Measurements from ENCODE around the gene HABP4. TPM values are rescaled to one million over a fixed set of nuclear protein-coding genes. Genes with fewer than 3 reads are reported as not detected.

HABP4 gene
- total RNA-seq, 1 donor from 2014 or later, result 15.8 TPM

DNA sequence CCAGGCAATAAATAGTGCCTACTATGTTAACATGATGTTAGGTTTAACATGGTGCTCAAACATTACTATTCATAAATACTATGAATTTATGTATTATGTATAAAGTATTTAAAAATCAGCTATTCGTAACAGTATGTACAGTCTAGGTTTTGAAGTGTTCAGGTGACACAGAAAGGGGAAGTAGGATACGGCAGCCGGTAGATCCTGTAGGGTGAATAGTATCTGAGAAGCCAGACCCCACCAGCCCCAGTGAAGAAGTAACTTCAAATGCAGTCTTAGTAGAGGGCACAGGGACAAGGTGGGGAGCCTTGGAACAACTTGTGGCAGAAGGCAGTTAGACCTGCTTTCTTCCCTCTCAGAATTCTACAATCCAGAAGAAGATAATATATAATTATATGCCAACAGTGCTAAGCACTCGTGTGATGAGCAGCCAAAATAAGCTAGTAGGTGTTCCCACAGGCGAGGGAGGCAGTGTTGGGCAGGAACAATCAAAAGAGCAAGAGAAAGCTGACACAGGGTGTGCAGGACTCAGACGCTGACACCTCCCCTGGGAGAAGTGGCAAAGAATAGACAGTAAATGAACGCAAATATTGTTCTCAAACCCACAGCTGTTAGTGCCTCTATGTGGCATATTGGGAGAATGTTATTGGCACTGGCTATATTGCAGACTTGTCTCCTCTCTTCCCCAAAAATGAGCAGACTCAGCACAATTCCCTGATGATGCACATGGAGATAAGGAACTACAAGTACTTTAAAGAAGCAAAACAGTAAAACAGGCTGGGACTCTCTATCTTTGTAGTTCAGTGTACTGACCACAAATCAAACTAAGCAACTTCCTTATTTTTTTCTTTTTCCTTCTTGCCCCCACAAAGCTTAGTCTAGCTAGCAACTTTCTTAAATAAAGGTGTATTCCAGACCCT lies 36.4 kb upstream of the HABP4 start:
- Mint-ChIP-seq H3K4me3 (ENCODE audit: unreplicated experiment) (no peak overlapping the region), H3K4me1 (ENCODE audit: unreplicated experiment) (peaks cover 18% of the 10 kb centered on the region), H3K9me3 (ENCODE audit: unreplicated experiment) (no peaks in the 10 kb centered on the region), H3K27ac (ENCODE audit: unreplicated experiment) (peak overlapping the region; percentile 5), H3K27me3 (ENCODE audit: unreplicated experiment) (no peaks in the 10 kb centered on the region), H3K36me3 (ENCODE audit: unreplicated experiment) (no peaks in the 10 kb centered on the region)
- TF ChIP-seq, protein P1, sequence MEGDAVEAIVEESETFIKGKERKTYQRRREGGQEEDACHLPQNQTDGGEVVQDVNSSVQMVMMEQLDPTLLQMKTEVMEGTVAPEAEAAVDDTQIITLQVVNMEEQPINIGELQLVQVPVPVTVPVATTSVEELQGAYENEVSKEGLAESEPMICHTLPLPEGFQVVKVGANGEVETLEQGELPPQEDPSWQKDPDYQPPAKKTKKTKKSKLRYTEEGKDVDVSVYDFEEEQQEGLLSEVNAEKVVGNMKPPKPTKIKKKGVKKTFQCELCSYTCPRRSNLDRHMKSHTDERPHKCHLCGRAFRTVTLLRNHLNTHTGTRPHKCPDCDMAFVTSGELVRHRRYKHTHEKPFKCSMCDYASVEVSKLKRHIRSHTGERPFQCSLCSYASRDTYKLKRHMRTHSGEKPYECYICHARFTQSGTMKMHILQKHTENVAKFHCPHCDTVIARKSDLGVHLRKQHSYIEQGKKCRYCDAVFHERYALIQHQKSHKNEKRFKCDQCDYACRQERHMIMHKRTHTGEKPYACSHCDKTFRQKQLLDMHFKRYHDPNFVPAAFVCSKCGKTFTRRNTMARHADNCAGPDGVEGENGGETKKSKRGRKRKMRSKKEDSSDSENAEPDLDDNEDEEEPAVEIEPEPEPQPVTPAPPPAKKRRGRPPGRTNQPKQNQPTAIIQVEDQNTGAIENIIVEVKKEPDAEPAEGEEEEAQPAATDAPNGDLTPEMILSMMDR (IDR thresholded peaks at IDR 0.05), result no peak
- DNase-seq (ENCODE audit: extremely low spot score, unreplicated experiment), result peak; percentile 56

GRCh38 chr9:96417051-96417586 lies 32.9 kb upstream of the HABP4 start:
- H3K4me3 Mint-ChIP-seq (ENCODE audit: unreplicated experiment), result peak overlapping the region; percentile 89
- peak; percentile 94 for DNase-seq (ENCODE audit: extremely low spot score, unreplicated experiment)
- peak overlapping the region; percentile 90 for H3K27ac Mint-ChIP-seq (ENCODE audit: unreplicated experiment)
- TF ChIP-seq, protein P1 (IDR thresholded peaks at IDR 0.05), result peak; percentile 39
- H3K36me3 Mint-ChIP-seq (ENCODE audit: unreplicated experiment), result no peaks in the 10 kb centered on the region
- no peaks in the 10 kb centered on the region for H3K27me3 Mint-ChIP-seq (ENCODE audit: unreplicated experiment)
- no peaks in the 10 kb centered on the region for H3K9me3 Mint-ChIP-seq (ENCODE audit: unreplicated experiment)
- peaks cover 38% of the 10 kb centered on the region for H3K4me1 Mint-ChIP-seq (ENCODE audit: unreplicated experiment)

DNA sequence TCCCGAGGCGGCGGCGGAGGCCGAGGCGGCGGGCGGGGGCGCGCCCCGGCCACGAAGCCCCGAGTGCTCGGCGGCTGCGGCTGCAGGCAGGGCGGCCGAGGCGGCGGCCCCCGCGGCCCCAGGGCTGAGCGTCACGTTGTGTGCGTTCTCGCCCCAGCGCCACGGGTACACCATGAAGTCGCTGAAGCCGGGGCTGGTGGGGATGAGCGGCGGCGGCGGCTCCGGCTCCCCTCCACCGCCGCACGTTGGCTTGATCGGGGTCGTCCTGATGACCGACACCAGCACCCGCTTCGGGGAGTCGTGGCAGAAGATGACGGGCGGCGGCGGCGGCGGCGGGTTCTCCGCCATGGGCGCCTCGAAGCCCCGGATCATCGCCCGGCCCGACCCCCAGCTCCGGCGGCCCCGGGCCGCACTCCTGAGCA lies 32.3 kb upstream of the HABP4 start:
- TF ChIP-seq, protein P1 (IDR thresholded peaks at IDR 0.05), result no peak
- Mint-ChIP-seq H3K27ac (ENCODE audit: unreplicated experiment) (peak overlapping the region; percentile 72), H3K36me3 (ENCODE audit: unreplicated experiment) (no peaks in the 10 kb centered on the region), H3K4me1 (ENCODE audit: unreplicated experiment) (peaks cover 37% of the 10 kb centered on the region), H3K27me3 (ENCODE audit: unreplicated experiment) (no peaks in the 10 kb centered on the region), H3K4me3 (ENCODE audit: unreplicated experiment) (peak overlapping the region; percentile 81), H3K9me3 (ENCODE audit: unreplicated experiment) (no peaks in the 10 kb centered on the region)
- DNase-seq (ENCODE audit: extremely low spot score, unreplicated experiment), result no peak

DNA sequence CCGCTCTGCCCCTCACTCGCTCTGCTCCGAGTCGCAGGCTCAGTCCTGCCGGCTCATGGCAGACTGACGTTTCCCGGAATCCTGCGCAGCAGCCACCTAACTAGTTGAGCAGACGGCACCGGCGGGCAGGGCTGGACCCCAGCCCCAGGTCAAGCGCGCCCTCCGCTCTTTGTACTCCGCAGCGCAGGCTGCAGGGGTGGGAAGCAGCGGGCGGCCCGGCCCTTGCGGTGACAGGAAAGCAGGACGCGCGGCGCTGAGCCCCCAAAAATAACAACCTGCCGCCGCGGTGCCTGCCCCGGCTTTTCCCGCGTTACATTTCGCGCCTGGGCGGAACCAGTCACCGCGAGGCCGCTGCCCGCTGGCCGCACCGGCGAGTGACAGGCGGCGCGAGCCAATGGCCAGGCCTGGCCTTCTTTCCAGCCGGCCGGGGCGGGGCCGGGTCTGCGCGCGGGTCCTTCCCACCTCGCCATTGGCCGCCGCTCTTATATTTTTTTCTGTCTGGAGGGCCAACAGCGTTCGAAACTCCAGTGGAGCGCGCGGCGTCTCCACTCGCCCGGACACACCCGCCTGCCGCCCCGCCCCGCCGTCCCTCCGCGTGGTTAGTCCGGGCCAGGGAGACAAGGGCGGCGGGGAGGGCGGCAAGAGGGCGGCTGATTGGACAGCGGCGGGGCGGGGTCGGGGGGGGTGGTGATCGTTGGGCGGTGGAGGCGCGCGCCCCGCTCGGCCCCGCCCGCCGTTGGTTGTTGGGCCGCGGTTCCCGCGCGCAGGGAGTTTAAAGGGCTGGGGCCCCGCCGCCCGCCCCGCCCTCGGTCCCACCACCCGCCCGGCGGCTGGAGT lies 31.7 kb upstream of the HABP4 start, which contains the start of gene ZNF367:
ZNF367 (minus strand) TSS at position 288 of the 837 bp plus-strand sequence. CDS start 338 bp downstream, outside the sequence.
- peak; percentile 99 for DNase-seq (ENCODE audit: extremely low spot score, unreplicated experiment)
- H3K27me3 Mint-ChIP-seq (ENCODE audit: unreplicated experiment), result no peaks in the 10 kb centered on the region
- H3K27ac Mint-ChIP-seq (ENCODE audit: unreplicated experiment), result peak within 1 kb of the TSS; percentile 91
- peak within 1 kb of the TSS; percentile 89 for H3K4me3 Mint-ChIP-seq (ENCODE audit: unreplicated experiment)
- no peaks in the 10 kb centered on the region for H3K9me3 Mint-ChIP-seq (ENCODE audit: unreplicated experiment)
- TF ChIP-seq, protein P1 (IDR thresholded peaks at IDR 0.05), result no peak
- H3K36me3 Mint-ChIP-seq (ENCODE audit: unreplicated experiment), result no peaks in the 10 kb centered on the region
- peaks cover 37% of the 10 kb centered on the region for H3K4me1 Mint-ChIP-seq (ENCODE audit: unreplicated experiment)

Measured in osteocyte (in vitro differentiated cells).